HG03460 (cell line): ENCODE data around the gene UROC1.

Experiments used
- ATAC-seq: cut with Tn5 transposase; IDR thresholded peaks from one replicate; pipeline ENCODE4 v1.9.1; 2021; ENCODE audit not compliant: unreplicated experiment

The UROC1 gene

DNA sequence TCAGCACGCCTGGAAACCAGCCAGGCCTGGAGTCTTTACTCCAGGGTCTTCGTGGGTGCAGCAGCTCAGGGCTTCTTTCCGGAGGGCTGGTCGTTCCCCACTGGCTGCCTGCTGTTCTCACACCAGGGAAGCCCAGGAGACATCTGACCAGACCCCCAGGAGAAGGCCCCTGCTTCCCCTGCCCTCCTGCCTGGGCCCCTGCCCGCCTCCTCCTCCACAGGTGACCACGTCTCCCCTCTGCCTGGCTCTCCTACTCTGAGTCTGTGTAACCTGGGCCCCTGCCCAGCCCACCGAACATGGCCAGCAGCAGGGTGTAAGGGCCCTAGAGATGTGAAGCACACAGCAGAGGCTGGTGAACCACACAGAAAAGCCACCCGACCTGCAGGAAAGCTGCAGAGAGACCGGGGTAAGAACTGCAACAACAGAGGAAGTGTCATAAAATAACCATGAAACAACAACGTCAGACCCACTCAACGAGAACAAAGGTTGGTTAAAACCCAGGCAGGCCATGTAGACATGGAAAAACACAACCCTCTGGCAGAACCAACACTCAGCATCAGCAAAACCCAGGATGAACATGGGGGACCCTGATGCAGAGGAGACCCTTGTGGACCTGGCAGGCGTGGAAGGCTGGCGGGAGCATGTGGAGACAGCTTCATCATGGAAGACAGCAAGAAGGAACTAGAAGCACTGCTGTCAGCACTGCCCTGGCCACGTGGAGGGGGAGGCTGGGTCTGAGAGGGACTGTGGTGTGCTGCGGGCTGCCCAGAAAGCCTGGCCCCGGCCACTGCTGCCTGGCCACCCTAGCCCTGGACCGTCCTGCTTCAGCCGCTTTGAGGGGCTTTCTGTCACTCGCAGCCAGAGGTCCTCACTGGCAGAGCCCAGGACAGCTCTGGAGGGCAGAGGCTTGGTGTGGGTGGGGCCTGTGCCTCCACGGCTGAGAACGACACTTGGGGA lies 20.4 kb downstream of the UROC1 start:
- ATAC-seq: no peak

DNA sequence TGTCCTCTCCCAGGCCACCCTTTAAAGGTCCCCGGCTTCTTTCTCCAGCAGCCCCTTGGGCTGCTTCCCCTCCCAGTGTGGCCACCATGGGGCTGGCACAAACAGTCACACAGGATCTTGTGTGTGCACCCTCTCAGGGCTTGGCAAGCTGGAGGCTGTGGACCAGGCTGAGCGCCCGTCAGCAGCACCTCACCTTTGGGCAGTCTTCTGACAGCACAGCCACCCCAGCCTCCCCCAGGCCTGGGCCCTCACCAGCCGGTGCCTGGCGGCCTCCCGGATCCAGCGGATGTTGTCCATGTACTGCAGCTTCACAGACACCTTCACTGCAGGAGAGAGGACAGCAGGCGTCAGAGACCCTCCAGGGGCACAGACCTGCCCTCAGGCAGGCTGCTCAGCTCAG lies 21.8 kb downstream of the UROC1 start:
- ATAC-seq: no peak

DNA sequence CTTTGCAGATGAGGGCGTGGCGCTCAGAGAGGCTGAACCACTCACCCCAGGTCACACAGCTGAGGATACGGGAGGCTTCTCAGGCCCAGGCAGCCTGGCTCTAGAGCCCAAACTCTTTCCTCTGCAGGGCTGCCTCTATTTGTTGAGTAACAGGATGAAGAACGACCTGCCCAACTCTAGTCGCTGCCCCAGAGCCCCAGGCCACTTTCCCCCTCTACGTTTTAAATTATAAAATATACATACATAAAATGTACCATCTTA lies 22.7 kb downstream of the UROC1 start:
- no peak for ATAC-seq

DNA sequence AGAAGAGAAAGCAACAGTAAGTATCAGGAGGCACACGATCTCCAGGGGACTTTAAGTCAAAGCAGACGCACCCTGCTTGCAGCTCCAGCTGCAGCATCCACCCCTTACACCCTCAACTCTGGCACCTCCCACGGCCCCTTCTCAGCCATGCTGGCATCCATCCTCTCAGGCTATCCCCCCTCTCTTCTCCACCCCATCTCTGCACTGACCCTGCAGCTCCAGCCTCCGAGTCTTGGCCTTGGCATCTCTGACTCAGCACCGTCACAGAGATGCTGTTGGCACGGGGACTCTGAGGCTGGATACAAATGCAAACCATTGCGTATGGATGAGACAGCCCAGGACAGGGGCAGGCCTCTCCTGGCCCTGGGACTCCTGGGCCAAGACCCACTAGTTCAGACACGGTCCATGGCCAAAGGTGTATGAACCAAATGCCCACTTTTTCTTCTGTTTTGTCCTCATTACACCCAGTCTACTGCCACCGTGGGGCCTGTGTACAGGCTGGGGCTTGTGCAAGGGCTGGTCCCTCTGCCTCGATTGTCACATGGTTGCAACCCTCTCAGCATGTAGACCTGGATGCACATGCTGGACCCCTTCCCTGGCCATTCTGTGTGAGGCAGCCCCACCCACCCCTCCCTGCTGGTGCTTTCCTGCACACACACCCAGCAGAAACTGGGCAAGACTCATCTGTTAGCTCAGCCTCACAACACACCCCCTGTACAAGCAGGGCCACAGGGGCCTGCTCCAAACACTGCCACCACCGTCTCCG lies 23.2 kb downstream of the UROC1 start:
- no peak for ATAC-seq

DNA sequence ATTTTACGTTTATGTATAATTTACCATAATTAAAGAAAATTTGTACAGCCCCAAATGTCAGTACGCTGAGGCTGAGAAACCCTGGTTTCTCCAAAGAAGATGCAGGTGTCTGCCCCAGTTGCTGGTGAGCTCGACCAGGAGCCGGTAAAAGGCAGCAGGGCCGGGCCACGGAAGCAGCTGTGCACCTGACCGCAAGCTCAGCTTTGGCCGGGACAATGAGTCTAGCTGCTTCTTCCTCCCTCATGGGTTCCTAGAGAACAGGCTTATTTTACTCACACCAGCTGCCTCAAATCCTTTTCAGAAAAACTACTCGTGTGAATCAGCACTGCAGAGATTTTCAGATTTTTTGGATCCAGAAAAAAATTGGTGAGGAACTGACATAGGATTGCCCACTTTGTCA lies 23.8 kb downstream of the UROC1 start:
- ATAC-seq: no peak

DNA sequence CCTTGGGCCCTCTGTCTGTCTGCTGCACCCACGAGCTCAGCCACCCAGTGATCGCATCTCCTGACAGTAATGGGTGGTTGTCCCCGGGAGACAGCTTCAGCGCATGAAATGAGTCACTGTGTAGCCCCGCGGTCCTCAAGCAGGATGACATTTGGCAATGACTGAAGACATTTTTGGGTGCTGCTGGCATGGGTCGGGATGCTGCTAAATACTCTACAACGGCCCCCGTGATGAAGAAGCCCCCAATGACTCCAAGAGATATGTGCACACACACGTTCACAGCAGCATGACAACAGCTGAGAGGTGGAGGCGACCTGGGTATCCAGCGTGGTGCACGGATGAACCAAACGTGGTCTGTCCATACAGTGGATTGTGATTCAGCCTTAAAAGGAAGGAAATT lies 24.5 kb downstream of the UROC1 start:
- no peak for ATAC-seq

DNA sequence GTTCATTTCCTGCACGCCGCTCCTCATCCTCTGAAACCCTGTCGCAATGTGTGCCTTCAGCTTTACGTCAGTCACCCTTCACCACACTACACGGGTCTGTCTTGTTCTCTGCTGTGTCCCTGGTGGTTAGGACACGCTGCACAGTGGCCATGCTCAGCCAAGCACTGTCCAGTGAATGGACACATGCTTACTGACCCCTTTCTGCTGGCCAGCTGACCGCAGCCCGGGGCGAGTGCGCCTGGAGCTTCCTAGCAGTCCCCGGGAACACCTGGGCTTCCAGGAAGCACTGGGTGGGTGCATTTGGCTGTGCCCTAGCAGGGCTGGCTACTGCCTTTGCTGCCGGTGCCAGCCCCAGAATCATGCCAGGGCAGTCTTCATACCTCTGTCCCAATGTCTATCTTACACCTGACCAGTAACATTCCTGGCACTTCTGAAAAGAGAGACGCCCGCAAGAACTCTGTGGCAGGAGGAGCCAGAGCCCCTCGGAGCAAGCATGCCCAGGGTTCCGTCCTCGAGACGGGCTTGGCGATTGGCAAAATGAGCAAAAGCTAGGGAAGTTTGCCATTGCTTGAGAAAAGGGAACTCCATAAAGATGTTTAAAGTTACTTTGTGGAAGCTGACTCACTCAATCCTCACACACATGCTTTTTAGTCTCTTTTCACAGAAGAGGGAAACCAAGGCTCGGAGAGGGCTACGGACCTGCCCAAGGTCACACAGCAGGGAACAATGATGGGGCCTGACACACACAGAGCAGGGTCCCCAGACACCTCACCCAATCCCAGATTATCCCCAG lies 26.2 kb downstream of the UROC1 start:
- no peak for ATAC-seq

DNA sequence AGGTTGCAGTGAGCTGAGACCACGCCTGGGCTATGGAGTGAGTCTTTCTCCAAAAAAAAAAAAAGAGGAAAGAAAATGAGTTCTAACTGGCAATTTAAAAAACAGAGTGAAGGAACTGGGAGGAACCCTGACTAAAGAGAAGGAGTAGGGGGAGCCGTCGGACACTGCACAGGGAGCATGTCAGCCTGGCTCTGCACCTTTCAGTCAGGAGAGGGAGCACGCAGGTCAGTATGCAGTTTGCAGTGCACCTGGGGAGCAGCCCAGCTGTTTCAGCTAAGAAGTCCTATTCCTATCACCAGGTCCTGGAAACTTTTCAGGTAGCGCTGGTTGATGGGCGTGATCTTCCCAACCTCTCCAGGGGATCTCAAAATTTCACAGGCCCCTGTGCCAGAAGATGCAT lies 27.0 kb downstream of the UROC1 start:
- no peak for ATAC-seq

DNA sequence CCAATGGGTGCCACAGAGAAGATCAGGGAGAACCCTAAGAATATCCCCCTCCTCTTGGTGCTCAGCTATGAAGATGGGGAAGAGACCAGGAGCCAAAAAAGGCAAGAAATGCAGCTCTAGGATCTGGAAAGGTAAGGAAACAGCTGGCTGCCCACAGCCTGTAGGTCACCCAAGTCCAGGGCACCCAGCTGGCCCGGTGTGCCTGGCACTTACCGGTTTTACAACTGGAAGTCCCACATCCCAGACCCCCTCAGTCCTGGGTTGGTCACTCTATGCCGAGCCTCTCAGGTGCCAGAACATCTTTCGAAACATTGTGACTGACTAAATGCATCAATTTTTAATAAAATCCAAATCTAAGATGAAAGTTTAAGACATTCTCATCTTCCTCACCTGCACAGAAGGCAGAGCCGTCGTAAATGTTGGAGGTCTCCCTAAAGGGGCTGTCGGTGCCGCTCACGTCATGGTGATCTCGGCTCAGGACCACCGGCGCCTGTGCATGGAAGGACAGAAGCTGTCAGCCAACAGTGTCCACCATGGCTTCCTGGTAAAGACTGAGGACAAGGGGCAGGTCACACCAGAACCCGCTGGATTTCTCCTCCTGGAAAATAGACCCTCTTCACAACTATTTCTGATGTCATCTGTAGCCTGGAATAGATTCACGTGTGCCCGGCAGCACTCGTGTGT lies 28.5 kb downstream of the UROC1 start:
- ATAC-seq: no peak

DNA sequence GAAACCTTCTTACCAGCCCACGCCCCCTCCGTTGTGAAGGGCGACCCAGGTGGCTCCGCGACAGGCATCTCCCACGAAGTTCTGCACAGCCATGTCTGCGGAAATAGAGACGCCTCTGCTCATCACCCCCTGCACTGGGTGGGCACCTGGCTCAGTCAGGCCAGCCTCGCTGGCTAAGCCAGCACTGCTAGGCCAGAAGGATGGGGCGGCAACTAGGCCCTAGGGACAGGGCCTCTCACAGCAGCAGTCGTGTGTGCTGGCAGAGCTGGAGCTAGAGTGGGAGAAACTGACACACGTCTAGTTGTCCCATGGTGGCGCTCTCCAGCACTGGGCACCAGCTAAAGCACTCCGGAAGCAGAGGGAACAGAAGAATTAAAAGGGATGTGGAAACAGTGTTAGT lies 29.4 kb downstream of the UROC1 start:
- ATAC-seq: no peak

DNA sequence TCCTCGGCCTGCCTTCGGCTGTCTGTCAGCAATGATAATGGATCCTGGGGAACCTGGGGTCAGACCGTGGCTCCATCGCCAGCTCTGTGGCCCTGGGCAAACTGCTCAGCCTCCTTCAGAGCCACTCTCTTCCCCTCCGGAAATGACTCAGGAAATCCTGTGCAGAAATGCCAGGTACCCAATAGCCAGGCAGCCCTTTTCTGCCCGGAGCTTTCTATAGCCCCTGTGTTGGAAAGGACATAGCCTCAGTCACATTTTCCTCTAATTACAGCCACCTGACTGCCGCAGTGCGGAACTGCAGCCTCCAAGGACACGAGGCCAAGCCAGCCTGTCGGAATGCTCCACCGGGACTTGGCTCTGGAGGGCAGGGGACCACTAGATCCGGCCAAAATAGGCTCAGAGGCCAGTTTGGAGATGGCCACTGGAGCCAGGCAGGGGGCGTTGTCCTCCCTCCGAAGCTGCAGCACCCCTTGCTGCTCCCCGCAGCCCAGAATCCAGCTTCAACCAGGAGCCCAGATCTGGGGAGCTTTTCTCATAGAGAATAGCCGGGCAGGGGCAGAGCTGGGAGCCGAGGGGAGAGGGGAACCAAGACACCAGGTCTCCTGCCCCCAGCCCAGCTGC lies 30.3 kb downstream of the UROC1 start:
- no peak for ATAC-seq

DNA sequence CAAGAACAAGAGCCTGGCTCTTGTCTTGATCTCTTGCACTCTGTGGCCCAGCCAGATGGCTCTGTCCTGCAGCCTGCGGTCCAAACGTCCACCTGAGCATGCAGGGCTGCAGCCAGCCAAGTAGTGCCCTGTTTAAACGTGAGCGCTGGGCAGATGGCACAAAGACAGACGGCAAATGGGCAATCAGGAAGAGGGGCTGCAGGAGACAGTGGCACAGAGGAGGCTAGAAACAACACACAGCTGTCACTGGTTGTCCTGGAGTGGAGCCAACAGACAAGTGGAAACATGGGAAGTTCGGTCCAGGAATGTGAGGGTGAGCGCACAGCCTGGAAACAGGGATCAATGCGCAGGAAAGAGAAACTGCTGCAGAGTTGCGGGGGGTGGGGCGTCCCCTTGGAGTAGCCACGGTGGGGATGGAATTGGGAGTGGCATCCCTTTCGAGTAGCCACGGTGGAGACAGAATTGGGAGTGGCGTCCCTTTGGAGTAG lies 31.2 kb downstream of the UROC1 start:
- ATAC-seq: no peak

DNA sequence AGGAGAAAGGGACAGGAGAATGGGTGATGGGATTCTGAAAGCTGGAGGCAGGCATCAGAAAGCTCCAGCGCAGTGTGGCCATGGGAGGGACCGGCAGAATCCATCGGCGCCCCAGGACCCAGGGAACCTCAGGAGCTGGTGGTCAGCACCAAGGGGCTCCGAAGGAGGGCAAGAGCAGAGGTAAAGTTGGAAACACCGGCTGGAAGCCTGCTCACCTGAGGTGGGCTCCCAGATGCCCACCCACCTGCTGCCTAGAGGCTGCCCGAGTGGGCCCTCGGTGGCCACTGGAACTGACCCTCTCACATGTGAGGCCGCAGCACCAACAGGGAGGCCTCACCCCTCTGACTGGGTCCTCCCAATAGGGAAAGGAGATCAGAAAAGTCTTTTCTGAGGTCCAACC lies 31.6 kb downstream of the UROC1 start:
- ATAC-seq: no peak

DNA sequence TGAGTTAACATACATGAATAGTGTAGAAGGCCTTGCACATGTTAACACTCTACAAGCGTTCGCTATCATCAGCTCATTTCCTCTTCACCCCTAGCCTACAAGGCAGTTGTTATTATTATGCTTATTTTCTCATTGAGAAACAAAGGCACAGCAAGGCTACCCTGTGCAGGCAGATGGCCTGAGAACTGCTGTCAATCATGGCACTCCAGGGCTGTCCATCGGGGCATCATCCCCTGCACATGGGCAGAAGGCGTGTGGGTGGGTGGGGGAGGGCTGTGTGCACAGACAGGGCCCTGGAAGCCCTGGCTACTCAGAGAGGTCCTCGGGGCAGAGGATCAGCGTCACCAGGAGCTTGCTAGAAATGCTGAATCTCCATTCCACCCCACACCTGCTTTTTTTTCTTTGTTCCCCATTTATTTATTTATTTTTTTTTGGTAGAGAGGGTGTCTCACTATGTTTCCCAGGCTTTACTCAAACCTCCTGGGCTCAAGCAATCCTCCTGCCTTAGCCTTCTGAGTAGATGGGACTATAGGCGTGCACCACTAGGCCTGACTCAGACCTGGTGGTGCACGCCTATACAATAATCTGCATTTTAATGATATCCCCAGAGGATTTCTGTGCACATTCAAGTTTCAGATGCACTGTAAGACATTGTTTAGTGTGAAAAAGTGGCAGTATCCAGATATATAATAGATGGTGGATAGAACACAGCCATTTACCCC lies 32.2 kb downstream of the UROC1 start:
- ATAC-seq: no peak

DNA sequence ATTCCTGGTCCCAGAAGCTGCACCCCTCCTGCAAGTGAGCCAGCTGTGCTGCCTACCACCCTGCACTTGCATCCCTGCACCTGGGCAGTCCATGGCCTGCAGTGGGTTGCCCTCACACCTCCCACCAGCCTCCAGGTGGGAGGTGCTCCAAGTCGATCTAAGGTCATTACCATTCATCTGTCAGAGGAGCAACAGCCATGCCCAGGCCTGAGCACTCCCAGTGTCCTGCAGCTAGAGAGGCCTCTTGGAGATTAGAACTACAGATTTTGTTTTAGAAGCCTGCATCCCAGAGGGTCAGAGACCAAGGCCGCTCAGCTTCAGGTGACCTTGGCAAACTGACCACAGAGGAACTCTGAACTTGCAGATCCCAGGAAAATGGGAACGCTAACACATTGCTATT lies 32.9 kb downstream of the UROC1 start:
- no peak for ATAC-seq

DNA sequence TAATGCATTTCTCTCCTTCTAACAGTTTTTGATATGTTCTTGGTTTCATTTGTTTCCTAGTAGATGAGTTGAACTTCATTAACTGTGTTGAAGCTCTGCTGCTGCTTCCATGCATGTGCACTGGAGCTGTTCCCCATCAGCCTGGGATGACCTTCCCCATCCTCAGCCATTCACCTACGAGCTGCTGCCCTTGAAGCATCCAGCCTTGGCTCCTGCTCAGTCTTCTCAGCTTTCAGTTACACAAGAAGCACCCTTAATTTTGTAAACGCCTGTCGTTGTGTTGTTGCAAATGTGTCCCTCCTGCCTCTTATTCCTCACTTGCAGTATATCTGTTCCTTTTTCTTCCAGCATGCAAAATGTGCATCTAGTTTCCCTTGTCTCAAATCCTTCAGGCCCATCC lies 33.4 kb downstream of the UROC1 start:
- no peak for ATAC-seq

DNA sequence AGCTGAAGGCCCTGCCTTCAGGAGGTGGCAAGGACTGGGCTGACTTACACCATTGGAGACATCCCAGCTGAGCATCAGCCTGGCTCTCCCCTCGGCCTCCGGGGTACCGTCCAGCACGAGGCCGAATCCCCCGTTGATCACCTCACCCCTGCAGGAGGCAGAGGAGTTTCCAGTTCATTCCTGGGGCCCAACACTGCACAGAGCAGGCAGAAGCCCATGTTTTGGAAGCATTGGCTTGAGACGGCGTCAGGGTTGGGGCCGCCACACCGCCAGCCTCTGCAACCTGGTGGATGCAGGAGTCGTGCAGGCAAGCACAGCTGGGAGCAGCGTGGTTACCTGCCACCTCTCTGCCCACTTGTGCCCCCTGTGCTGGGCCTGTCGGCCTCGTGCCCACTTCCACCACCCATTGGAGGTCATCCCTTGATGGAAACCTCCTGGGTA lies 34.2 kb downstream of the UROC1 start:
- no peak for ATAC-seq

DNA sequence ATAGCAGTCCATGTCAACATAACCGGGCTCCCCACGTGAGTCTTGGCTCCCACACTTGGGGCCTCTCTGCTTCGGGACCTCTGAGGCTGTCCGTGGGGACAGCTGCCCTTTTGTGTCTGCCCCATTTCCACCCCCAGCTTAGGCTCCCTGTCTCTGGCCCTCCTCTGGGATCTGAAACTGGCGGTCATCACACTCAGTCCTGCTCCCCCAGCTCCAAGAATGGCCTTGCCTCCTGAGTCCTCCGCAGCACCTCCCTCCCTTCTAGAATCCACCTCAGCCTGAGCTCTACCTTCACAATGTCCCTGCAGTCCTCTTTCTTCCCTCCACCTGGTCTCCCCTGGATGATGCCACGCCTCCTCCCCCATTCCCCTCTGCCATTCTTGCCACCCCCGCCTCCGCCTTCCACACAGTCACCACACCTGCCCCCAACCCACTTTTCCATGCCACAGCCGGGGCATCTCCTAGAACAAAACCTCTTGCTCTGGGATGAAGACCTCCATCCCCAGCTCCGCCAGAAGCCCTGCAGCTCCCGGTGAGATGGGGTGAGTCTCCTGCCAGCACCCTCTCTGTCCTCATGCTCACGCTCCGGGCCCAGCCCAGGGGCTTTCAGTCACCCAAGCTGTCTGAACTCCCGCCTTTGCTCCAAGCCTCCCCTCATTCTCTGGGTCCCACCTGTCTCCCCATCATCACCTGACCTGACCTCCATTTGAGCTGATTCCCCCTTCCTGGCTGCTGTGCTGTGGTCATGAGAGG lies 34.9 kb downstream of the UROC1 start:
- no peak for ATAC-seq
